ENCODE results near the gene MAPK7.

DNA sequence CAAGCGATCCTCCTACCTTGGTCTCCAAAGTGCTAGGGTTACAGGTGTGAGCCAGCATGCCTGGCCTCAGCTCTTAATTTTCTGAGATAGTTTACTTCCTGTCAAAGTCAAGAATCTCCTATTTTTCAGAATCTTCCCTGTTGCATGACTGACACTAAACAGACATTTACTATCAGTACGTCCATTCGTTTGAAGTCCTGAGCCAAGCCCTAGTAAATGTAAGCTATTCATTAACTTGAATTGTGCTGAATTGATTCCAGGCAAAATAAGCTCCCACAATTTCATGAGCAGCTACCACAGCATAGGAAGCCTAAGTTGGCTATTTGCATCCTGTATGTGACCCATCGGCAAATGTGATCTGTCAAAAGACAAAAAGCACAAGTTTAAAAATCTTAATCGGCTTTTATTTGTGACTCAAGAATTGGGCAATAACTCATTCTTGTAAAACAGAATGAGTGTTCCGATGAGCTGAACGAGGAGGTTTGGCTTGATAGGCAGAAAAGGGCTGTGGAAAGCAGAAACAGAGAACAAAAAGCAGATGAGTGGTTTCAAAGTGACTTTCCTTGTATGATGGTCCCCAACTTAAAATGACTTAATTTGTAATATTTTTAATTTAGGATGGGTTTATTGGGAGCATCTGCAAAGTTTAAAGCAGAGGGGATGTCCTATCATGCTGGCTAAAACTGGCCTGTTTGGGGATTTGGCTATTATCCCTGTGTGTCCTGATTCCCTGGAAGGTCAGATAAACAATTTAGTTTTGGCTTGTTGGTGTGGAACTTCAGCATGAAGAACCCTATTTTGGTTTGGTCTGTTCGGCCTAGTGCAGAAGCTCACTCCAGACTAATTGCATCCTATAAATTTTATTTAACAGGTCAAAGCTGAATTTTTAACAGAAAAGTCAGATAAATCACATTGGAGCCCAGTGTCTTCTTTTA is 46.9 kb downstream of the MAPK7 start:
- TF ChIP-seq, protein P1, sequence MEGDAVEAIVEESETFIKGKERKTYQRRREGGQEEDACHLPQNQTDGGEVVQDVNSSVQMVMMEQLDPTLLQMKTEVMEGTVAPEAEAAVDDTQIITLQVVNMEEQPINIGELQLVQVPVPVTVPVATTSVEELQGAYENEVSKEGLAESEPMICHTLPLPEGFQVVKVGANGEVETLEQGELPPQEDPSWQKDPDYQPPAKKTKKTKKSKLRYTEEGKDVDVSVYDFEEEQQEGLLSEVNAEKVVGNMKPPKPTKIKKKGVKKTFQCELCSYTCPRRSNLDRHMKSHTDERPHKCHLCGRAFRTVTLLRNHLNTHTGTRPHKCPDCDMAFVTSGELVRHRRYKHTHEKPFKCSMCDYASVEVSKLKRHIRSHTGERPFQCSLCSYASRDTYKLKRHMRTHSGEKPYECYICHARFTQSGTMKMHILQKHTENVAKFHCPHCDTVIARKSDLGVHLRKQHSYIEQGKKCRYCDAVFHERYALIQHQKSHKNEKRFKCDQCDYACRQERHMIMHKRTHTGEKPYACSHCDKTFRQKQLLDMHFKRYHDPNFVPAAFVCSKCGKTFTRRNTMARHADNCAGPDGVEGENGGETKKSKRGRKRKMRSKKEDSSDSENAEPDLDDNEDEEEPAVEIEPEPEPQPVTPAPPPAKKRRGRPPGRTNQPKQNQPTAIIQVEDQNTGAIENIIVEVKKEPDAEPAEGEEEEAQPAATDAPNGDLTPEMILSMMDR (IDR thresholded peaks at IDR 0.05): no peak
- no peak for TF ChIP-seq POLR2A (IDR thresholded peaks at IDR 0.05)

Data from breast epithelium (tissue), 3 donors.